Mammary epithelial cell (primary cell): ENCODE results near the gene ABCG1.

Experiments used
- EZH2 ChIP-seq: IDR thresholded peaks from 2 replicates; pipeline ENCODE4 v1.6.1; 2012; ENCODE audit warnings: low read length, inconsistent platforms, borderline replicate concordance
- TF ChIP-seq, protein P1 (sequence below), 2 donors: IDR thresholded peaks in 1 of 2; conservative IDR thresholded peaks in 1 of 2; 2 replicates each; pipeline ENCODE4 v1.5.1; 2011 to 2012; ENCODE audit warnings: inconsistent platforms in 2 of 2, low read length in 2 of 2, mild to moderate bottlenecking in 2 of 2, control low read depth in 1 of 2, low read depth in 1 of 2; ENCODE audit not compliant: insufficient read depth in 1 of 2; ENCODE audit errors: extremely low read depth in 1 of 2

GRCh38 chr21:42320791-42321190, 101.9 kb downstream of the ABCG1 start:
- TF ChIP-seq, protein P1, sequence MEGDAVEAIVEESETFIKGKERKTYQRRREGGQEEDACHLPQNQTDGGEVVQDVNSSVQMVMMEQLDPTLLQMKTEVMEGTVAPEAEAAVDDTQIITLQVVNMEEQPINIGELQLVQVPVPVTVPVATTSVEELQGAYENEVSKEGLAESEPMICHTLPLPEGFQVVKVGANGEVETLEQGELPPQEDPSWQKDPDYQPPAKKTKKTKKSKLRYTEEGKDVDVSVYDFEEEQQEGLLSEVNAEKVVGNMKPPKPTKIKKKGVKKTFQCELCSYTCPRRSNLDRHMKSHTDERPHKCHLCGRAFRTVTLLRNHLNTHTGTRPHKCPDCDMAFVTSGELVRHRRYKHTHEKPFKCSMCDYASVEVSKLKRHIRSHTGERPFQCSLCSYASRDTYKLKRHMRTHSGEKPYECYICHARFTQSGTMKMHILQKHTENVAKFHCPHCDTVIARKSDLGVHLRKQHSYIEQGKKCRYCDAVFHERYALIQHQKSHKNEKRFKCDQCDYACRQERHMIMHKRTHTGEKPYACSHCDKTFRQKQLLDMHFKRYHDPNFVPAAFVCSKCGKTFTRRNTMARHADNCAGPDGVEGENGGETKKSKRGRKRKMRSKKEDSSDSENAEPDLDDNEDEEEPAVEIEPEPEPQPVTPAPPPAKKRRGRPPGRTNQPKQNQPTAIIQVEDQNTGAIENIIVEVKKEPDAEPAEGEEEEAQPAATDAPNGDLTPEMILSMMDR (conservative IDR thresholded peaks at IDR 0.05 in 1 of 2, IDR thresholded peaks at IDR 0.05 in 1 of 2; ENCODE audit: extremely low read depth in 1 of 2, insufficient read depth in 1 of 2, low read depth in 1 of 2, low read length in 2 of 2), result no peak
- TF ChIP-seq EZH2, result no peak
